Left lobe of liver (tissue), 2 donors: ENCODE measurements around the gene GALNT15. TPM values are rescaled to one million over a fixed set of nuclear protein-coding genes. Genes with fewer than 3 reads are reported as not detected.

ENCODE experiments used
- ATAC-seq: fragments of 200-7000 bp; cut with Tn5 transposase; one replicate; pipeline ENCODE4 v1.9.1; 2020; ENCODE audit warnings: mild to moderate bottlenecking, moderate library complexity
- DNase-seq: peaks from one replicate; pipeline ENCODE4 v3.0.0-alpha.2; 2020; ENCODE audit warnings: low spot score
- total RNA-seq: library from RNA; stranded (reverse); gene quantifications from one replicate; pipeline ENCODE4 v1.2.1, GENCODE V29; 2021
- donor health status: DM: no; HTN: no; CAD: no; lungs with moderate emphysema.
- donor health status: DM: no; HTN: yes; CAD: no.

The GALNT15 gene
- 2.7 TPM for total RNA-seq

- ATAC-seq (peak; percentile 88), DNase-seq (peak; percentile 88)
Observed at GRCh38 chr3:16174389-16174788, at the start of gene GALNT15. TSS of gene GALNT15 (plus strand) at chr3:16174680. CDS start at chr3:16175152, 472 bp downstream.

DNA sequence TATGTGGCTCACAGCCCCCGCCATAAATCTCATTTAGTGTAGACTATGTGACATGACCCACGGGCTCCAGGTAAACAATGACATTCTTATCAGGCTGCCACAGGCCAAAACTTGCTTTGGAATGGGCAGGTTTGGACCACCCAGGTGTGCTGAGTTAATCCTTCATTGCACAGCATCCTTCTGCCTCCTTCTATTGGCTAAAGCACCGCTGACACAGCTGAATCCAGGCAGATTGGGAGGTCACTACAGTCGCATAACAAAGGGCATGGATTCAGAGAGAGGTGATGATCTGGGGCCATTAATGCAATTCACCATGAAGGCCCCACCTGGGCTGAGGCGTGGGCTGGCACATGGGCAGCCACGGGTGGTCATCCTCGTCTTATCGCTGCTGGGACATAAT, 47.8 kb upstream of the GALNT15 start:
- ATAC-seq (no peak), DNase-seq (no peak)

GRCh38 chr3:16127249-16127648, 47.2 kb upstream of the GALNT15 start:
- ATAC-seq (no peak), DNase-seq (no peak)

- no peak for ATAC-seq
- no peak for DNase-seq
Observed at GRCh38 chr3:16130066-16130465, 44.4 kb upstream of the GALNT15 start.

DNA sequence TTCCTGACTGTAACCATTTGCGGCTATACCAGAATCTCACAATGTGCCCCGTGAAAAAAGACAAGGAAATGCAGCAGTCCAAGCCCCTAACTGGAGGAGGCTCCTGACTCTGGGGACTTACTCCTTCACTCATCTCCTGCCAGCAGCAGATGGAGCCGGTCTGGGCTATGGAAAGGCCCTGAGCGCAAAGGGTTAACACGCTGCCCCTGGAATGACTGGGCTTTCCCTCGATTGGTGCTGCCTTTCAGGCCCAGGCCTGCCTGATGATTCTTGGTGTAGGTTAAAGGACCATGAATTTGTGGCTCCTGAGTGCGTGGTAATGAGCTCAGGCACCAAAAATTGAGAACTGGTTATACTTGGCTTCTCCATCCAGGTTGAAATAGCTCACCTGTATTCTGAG, 42.3 kb upstream of the GALNT15 start:
- ATAC-seq (no peak), DNase-seq (no peak)

DNA sequence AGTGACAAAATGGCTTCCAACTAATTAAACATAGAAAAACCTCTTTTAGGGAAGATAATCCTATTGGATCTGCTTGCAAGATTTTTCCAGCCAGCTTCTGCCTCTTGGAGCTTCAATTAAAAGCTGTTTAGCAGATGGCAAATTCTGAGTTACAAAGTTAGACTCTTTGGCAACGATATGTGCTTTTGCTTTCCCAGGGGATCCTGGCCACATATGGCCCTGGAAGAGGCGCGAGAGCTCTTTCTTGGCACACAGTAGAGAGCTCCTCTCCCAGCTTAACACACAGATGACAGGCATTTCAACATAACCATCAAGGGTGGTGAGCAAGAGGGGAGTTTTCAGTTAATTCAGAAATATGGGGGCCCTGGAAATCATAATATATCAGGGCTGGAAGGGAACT, 41.6 kb upstream of the GALNT15 start:
- DNase-seq (no peak), ATAC-seq (no peak)

DNA sequence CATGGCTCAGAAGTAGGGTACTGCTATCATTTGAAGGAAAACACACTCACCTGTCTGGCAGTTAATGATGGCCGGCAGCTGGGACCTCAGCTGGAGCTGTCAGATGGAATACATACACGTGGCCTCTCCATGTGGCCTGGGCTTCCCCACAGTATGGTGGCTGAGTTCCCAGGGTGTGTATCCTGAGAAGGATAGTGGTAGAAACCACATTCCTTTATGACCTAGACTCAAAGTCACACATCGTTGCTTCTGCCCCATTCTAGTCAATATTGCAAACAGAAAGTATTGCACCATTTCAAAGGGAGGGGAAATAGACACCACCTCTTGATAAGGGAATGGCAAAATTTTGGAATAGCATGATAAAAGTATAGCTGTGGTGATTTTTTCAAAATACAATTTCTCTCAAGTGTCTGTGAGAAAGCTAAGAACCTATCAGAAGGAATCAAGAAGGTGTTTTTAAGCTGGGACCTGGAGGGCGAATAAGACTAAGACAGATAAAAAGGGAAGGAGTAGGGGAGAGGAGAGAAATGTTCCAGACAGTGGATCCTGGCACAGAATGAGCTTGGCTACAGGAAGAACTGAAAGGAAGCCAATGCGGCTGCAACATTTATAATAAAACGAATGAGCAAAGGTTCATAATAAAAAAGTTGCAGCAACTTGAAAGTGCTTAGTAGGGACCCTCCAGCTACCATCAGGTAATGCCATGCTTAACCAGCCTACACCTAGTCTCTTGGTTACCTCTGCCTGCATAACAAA, 40.1 kb upstream of the GALNT15 start:
- DNase-seq: no peak
- ATAC-seq: peak; percentile 66

GRCh38 chr3:16136055-16136454, 38.4 kb upstream of the GALNT15 start:
- DNase-seq (no peak), ATAC-seq (no peak)

DNA sequence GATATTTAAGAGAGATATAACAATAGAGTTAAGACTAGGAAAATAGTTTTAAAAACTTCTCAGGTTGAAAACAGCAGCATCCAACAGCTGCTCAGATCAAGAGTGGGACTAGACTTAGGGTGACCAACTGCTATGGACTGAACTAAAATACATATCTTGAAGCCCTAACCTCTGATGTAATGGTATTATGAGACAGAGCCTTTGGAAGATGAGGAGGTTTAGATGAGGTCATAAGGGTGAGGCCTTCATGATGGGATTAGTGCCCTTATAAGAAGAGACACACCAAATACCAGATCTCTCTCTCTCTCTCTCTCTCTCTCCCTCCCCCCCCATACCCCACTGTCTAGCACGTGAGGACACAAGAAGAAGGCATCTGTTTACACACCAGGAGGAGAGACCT, 37.4 kb upstream of the GALNT15 start:
- DNase-seq (no peak), ATAC-seq (no peak)

DNA sequence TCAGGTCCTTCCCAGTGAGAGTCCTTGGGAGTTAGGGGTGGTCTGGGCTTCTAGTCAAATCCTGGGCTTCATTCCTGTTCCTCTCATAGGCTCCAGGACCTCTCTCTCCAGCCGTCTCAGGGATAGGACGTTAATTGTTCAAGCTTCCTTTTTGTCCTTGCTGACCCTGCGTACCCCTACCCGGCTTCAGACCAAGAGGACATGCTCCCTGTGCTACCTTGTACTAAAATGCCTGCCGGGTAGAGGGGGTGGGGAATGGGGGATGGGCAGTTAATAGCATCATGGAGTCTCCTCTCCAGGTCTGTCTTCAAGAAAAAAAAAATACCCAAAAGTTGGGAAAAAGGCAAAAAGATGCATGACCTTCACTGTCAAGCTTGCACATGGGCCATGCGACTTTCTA, 36.5 kb upstream of the GALNT15 start:
- ATAC-seq (no peak), DNase-seq (no peak)

DNA sequence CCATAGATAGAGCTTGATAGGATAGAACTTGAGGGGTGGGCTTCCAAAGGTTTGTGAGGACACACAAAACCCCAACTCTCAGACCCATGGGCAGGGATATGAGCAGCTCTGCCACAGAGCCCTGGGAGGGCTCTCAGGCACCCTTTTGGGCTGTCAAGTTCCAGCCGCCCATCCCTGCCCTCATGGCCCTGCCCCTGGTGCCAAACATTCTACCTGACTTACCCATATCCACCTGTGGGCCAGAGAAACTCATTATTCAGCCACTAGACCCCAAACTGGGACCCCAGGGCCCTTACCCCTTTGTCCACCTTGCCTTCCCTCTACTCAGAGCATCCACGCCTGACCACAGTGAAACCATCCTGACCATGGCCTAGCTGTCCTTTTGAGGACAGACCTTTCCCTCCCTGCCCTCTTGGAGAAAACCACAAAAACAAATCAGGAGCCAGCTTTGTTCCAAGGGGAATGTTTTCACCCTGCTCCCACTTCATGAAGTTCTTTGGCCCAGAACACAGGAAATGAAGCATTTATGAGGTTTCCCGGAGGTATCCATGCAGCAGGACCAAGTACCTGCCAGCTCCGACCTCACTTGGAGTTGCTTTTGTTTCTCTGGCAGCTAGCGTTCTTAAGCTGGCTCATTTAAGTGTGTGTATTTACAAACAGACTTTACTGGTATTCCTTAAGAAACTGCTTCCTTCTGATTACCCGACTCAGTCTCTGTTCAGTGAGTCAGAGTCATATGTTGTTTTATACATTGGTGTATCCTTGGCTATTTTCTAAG, 34.2 kb upstream of the GALNT15 start:
- DNase-seq (no peak), ATAC-seq (no peak)

- ATAC-seq (no peak), DNase-seq (no peak)
Observed at GRCh38 chr3:16140894-16141285, 33.6 kb upstream of the GALNT15 start.

- no peak for DNase-seq
- ATAC-seq: no peak
Observed at GRCh38 chr3:16142350-16143025, 32.0 kb upstream of the GALNT15 start.

- no peak for ATAC-seq
- DNase-seq: no peak
Observed at GRCh38 chr3:16143861-16144447, 30.5 kb upstream of the GALNT15 start.

DNA sequence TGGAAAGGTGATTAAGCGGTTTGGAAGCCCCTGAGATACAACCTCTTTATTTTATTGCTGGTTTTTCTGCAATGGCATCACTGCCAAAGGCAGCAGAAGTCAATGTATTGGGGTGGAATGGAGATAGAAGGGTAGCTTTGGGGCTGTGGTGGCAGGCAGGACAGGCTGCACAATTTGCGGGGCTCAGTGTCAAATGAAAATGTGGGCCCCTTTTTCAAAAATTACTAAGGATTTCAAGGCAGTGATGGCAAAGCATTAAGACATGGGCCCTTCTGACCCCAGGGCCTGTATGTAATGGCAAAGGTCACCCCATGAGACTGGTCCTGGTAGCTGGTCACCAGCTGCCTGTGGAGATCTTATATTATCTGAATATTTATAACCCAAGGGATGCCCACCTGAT, 29.3 kb upstream of the GALNT15 start:
- no peak for ATAC-seq
- no peak for DNase-seq

GRCh38 chr3:16146015-16146730, 28.3 kb upstream of the GALNT15 start:
- no peak for DNase-seq
- ATAC-seq: no peak

GRCh38 chr3:16147220-16147994, 27.1 kb upstream of the GALNT15 start:
- DNase-seq: no peak
- no peak for ATAC-seq

DNA sequence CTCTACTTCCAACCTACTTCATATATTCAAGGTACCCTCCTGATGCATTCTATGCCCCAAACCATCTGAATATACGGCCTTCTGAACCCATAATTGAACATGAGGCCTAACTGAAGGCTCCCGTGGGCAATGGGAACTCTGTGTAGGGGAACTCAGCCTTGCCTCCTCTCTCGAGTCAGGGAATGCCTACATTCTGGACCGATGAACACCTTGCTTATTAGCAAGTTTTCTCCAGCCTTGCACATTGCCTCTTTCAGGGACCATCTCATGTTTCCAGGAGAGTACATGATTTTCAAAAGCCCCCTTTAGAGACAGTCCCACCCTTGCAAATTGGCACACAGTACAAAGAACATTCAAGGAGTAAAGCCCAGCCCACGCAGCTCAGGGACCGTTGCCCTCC, 26.3 kb upstream of the GALNT15 start:
- DNase-seq: no peak
- ATAC-seq: no peak

DNA sequence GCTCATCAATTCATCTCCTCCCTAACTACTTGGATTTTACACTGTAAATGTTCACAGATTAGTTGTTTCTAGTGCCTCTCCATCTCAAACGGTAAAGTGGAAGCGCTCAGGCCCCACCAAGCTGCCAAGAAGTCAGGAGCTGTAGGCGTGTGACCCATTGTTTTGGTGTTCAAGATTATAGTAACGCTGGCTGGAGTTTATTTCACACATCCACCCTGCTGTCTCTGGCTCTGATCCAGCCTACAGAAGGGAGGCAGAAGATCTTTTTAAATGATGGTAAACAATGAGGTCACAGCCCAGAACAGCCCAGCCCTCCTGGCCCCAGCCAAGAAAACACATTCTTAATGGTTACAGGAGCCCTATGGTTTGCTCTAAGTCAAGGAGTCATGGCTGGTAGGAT, 25.7 kb upstream of the GALNT15 start:
- ATAC-seq (peak; percentile 52), DNase-seq (no peak)

DNA sequence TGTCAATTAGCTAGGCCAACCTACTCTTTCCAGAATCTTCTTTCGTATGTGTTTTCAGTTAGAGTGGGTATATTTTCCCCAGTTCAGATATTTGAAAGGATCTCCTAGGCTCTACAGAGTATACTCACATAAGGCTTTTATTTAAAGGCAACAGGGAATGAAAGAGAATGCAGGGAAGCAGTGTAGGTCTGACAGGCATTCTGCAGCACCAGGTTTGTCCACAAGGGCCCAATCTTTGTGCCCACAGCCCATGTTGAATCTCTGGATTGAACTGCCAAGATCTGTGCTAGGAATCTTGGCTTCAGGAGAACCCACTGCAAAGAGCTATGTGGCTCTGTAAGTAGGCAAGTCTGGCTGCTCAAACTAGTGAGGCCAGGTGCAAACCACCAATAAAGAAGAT, 24.2 kb upstream of the GALNT15 start:
- DNase-seq: no peak
- ATAC-seq: no peak
